ENCODE measurements around the gene CHL1. TPM values are rescaled to one million over a fixed set of nuclear protein-coding genes. Genes with fewer than 3 reads are reported as not detected.

The CHL1 gene
- total RNA-seq, 1 experiment from 2014 or later = not detected

- ChIA-PET POLR2A (ENCODE audit: low non-redundant PET) (no interaction called here), CTCF (no interaction called here)
- intact Hi-C loops (cut with micrococcal nuclease; ENCODE audit: unreplicated experiment) = no loop called here
- no peaks in the 10 kb centered on the region for H3K4me1 ChIP-seq (ENCODE audit: insufficient read depth, low read length, poor library complexity, severe bottlenecking)
- H3K27me3 ChIP-seq (replicated peaks; ENCODE audit: insufficient read depth, low read depth, low read length, poor library complexity) = no peaks in the 10 kb centered on the region
- H3K27ac ChIP-seq (ENCODE audit: low read depth, low read length, poor library complexity, severe bottlenecking) = no peak overlapping the region
- no TSS peak for BruUV-seq (replicated peaks)
- TF ChIP-seq EZH2 (IDR thresholded peaks at IDR 0.05; ENCODE audit: borderline replicate concordance, low read depth, low read length, poor library complexity, severe bottlenecking) = no peak
- TF ChIP-seq, protein P1, sequence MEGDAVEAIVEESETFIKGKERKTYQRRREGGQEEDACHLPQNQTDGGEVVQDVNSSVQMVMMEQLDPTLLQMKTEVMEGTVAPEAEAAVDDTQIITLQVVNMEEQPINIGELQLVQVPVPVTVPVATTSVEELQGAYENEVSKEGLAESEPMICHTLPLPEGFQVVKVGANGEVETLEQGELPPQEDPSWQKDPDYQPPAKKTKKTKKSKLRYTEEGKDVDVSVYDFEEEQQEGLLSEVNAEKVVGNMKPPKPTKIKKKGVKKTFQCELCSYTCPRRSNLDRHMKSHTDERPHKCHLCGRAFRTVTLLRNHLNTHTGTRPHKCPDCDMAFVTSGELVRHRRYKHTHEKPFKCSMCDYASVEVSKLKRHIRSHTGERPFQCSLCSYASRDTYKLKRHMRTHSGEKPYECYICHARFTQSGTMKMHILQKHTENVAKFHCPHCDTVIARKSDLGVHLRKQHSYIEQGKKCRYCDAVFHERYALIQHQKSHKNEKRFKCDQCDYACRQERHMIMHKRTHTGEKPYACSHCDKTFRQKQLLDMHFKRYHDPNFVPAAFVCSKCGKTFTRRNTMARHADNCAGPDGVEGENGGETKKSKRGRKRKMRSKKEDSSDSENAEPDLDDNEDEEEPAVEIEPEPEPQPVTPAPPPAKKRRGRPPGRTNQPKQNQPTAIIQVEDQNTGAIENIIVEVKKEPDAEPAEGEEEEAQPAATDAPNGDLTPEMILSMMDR (conservative IDR thresholded peaks at IDR 0.05; ENCODE audit: low read depth, low read length) = no peak
- H3K9me3 ChIP-seq (ENCODE audit: low read depth, low read length, poor library complexity, severe bottlenecking) = no peaks in the 10 kb centered on the region
- H3K36me3 ChIP-seq (ENCODE audit: insufficient read depth, low read length, poor library complexity, severe bottlenecking) = no peaks in the 10 kb centered on the region
- no peak for DNase-seq (ENCODE audit: low spot score)
- no peak overlapping the region for H3K4me3 ChIP-seq (ENCODE audit: low read depth, low read length, poor library complexity, severe bottlenecking)
Observed at GRCh38 chr3:430186-430585, 233.6 kb downstream of the CHL1 start.

DNA sequence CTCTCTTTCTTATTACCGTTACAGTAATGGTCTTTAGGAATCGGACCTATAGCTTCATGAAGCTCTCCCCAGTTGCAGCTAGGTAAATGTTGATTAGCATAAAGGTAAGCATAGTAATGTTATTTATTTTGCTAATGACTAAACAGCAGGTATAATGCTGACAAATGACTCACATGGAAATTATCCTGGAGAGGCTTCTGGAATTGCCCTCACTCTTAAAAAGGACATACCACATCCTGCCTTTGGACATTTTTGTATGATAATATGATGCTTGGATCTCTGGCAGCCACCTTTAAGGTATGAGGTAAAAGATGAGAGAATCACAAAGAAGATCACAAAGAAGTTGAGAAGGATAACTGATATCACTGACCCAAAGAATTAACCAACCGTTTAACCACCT, 238.6 kb downstream of the CHL1 start:
- intact Hi-C loops (cut with micrococcal nuclease; ENCODE audit: unreplicated experiment) = no loop called here
- Histone ChIP-seq H3K27ac (ENCODE audit: low read depth, low read length, poor library complexity, severe bottlenecking) (no peak overlapping the region), H3K4me3 (ENCODE audit: low read depth, low read length, poor library complexity, severe bottlenecking) (no peak overlapping the region), H3K9me3 (ENCODE audit: low read depth, low read length, poor library complexity, severe bottlenecking) (no peaks in the 10 kb centered on the region), H3K36me3 (ENCODE audit: insufficient read depth, low read length, poor library complexity, severe bottlenecking) (no peaks in the 10 kb centered on the region), H3K4me1 (ENCODE audit: insufficient read depth, low read length, poor library complexity, severe bottlenecking) (no peaks in the 10 kb centered on the region), H3K27me3 (replicated peaks; ENCODE audit: insufficient read depth, low read depth, low read length, poor library complexity) (no peaks in the 10 kb centered on the region)
- no peak for TF ChIP-seq EZH2 (IDR thresholded peaks at IDR 0.05; ENCODE audit: borderline replicate concordance, low read depth, low read length, poor library complexity, severe bottlenecking)
- TF ChIP-seq, protein P1 (conservative IDR thresholded peaks at IDR 0.05; ENCODE audit: low read depth, low read length) = no peak
- no peak for DNase-seq (ENCODE audit: low spot score)
- BruUV-seq (replicated peaks) = no TSS peak
- CTCF ChIA-PET = interaction anchor here (0.6 kb wide), 1 partner anchor 21 kb away, joined by 4 read pairs; no protein-coding TSS in a partner anchor
- POLR2A ChIA-PET (ENCODE audit: low non-redundant PET) = no interaction called here

DNA sequence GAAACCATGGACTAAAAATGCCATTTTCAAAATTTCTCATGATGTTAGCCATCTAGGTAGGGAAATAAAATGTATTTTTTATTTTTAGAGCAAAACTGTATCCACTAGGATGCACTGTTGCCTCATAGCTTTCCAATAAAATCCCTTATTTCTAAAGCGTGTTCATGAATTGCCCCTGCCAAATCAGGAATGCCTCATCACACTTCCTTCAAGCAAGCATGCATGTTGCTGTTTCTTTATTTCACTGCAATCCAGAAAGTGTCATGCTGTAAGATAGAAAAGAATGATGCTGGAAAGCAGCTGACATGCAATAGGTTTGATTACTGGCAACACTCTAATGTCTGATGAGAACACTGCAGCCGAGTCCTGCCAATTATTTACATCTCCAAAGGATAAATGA, 239.5 kb downstream of the CHL1 start:
- Histone ChIP-seq H3K27ac (ENCODE audit: low read depth, low read length, poor library complexity, severe bottlenecking) (no peak overlapping the region), H3K27me3 (replicated peaks; ENCODE audit: insufficient read depth, low read depth, low read length, poor library complexity) (no peaks in the 10 kb centered on the region), H3K4me1 (ENCODE audit: insufficient read depth, low read length, poor library complexity, severe bottlenecking) (no peaks in the 10 kb centered on the region), H3K9me3 (ENCODE audit: low read depth, low read length, poor library complexity, severe bottlenecking) (no peaks in the 10 kb centered on the region), H3K36me3 (ENCODE audit: insufficient read depth, low read length, poor library complexity, severe bottlenecking) (no peaks in the 10 kb centered on the region), H3K4me3 (ENCODE audit: low read depth, low read length, poor library complexity, severe bottlenecking) (no peak overlapping the region)
- BruUV-seq (replicated peaks) = no TSS peak
- peak; percentile 6 for DNase-seq (ENCODE audit: low spot score)
- POLR2A ChIA-PET (ENCODE audit: low non-redundant PET) = no interaction called here
- TF ChIP-seq, protein P1 (conservative IDR thresholded peaks at IDR 0.05; ENCODE audit: low read depth, low read length) = peak; percentile 34; the same call in 1 of the 2 replicates
- no peak for TF ChIP-seq EZH2 (IDR thresholded peaks at IDR 0.05; ENCODE audit: borderline replicate concordance, low read depth, low read length, poor library complexity, severe bottlenecking)
- CTCF ChIA-PET = no interaction called here
- intact Hi-C loops (cut with micrococcal nuclease; ENCODE audit: unreplicated experiment) = no loop called here
